HG02840 (cell line): ENCODE results near the gene METTL4.
"Not testable (repeated sequence)": the region's sequence is repeated elsewhere in the genome, so short reads cannot be mapped to it uniquely, and the experiment has no call there.

Experiments
- ATAC-seq: cut with Tn5 transposase; IDR thresholded peaks from one replicate; pipeline ENCODE4 v1.9.1; 2021; ENCODE audit warnings: mild to moderate bottlenecking, moderate library complexity, moderate number of reproducible peaks; ENCODE audit not compliant: unreplicated experiment, low FRiP score

METTL4 gene

GRCh38 chr18:2568129-2568528 is 3.2 kb downstream of the METTL4 start:
- no peak for ATAC-seq

GRCh38 chr18:2564373-2564772 is 6.9 kb downstream of the METTL4 start:
- ATAC-seq, result no peak

- ATAC-seq, result no peak
Observed at GRCh38 chr18:2559249-2559648, 12.1 kb downstream of the METTL4 start.

- ATAC-seq, result no peak
Observed at GRCh38 chr18:2557536-2557935, 13.8 kb downstream of the METTL4 start.

GRCh38 chr18:2555895-2556294 is 15.4 kb downstream of the METTL4 start:
- no peak for ATAC-seq

GRCh38 chr18:2554696-2555095 is 16.6 kb downstream of the METTL4 start:
- no peak for ATAC-seq

GRCh38 chr18:2551425-2551824 is 19.9 kb downstream of the METTL4 start:
- no peak for ATAC-seq

GRCh38 chr18:2549462-2549861 is 21.8 kb downstream of the METTL4 start:
- no peak for ATAC-seq

GRCh38 chr18:2547477-2548087 is 23.7 kb downstream of the METTL4 start:
- ATAC-seq, result no peak

- ATAC-seq, result no peak
Observed at GRCh38 chr18:2545155-2545554, 26.1 kb downstream of the METTL4 start.

- ATAC-seq, result not testable (repeated sequence)
Observed at GRCh38 chr18:2541925-2542563, 29.3 kb downstream of the METTL4 start.

GRCh38 chr18:2540575-2540974 is 30.7 kb downstream of the METTL4 start:
- no peak for ATAC-seq

GRCh38 chr18:2538844-2539243 is 32.5 kb downstream of the METTL4 start:
- no peak for ATAC-seq

- ATAC-seq, result no peak
Observed at GRCh38 chr18:2538236-2538635, 33.1 kb downstream of the METTL4 start.

- ATAC-seq, result no peak
Observed at GRCh38 chr18:2537296-2537695, 34.0 kb downstream of the METTL4 start.

GRCh38 chr18:2536493-2536892 is 34.8 kb downstream of the METTL4 start:
- no peak for ATAC-seq

- no peak for ATAC-seq
Observed at GRCh38 chr18:2536063-2536462, 35.2 kb downstream of the METTL4 start.

- no peak for ATAC-seq
Observed at GRCh38 chr18:2535419-2535910, 35.8 kb downstream of the METTL4 start.

GRCh38 chr18:2534906-2535305 is 36.4 kb downstream of the METTL4 start:
- no peak for ATAC-seq

- no peak for ATAC-seq
Observed at GRCh38 chr18:2532797-2533196, 38.5 kb downstream of the METTL4 start.

- no peak for ATAC-seq
Observed at GRCh38 chr18:2531751-2532150, 39.6 kb downstream of the METTL4 start.

GRCh38 chr18:2529154-2529553 is 42.2 kb downstream of the METTL4 start:
- no peak for ATAC-seq
